Heart right ventricle (tissue), 16 donors: ENCODE measurements around the gene C10orf88. TPM values are rescaled to one million over a fixed set of nuclear protein-coding genes. Genes with fewer than 3 reads are reported as not detected.

Source experiments
- ATAC-seq, 8 donors: fragments of 200-7000 bp; cut with Tn5 transposase; one replicate each; pipeline ENCODE4 v1.9.1; 2020; ENCODE audit warnings: mild to moderate bottlenecking in 8 of 8, moderate library complexity in 8 of 8, moderate number of reproducible peaks in 1 of 8
- DNase-seq, 2 donors: peaks; one replicate each; pipeline ENCODE4 v3.0.0-alpha.2; 2020
- H3K27ac ChIP-seq, 10 donors: fragments of 200-600 bp; sonication (generic) in 2 of 10; one replicate each; pipeline versions ENCODE4 v1.5.0 to v1.8.0; 2020 to 2022; ENCODE audit warnings: mild to moderate bottlenecking in 3 of 10
- H3K27me3 ChIP-seq, 7 donors: fragments of 200-600 bp; one replicate each; pipeline ENCODE4 v1.8.0; 2021 to 2022; ENCODE audit warnings: mild to moderate bottlenecking in 2 of 7
- H3K36me3 ChIP-seq, 9 donors: fragments of 200-600 bp; sonication (generic) in 1 of 9; one replicate each; pipeline versions ENCODE4 v1.5.0 to v1.8.0; 2020 to 2022; ENCODE audit warnings: mild to moderate bottlenecking in 2 of 9
- H3K4me1 ChIP-seq, 9 donors: fragments of 200-600 bp; sonication (generic) in 1 of 9; one replicate each; pipeline versions ENCODE4 v1.5.0 to v1.8.0; 2020 to 2022; ENCODE audit warnings: mild to moderate bottlenecking in 4 of 9
- H3K4me3 ChIP-seq, 10 donors: fragments of 200-600 bp; sonication (generic) in 2 of 10; one replicate each; pipeline versions ENCODE4 v1.5.0 to v1.8.0; 2020 to 2022; ENCODE audit warnings: mild to moderate bottlenecking in 7 of 10, moderate library complexity in 2 of 10
- H3K9me3 ChIP-seq, 11 donors: fragments of 200-600 bp in 10 of 11; sonication (generic) in 2 of 11; one replicate each; pipeline versions ENCODE4 v1.5.0 to v1.8.0; 2013 to 2022; ENCODE audit warnings: mild to moderate bottlenecking in 2 of 11, control low read depth in 1 of 11, moderate library complexity in 1 of 11
- WGBS, 2 donors: extraction: QIAGEN DNeasy Blood & Tissue Kit; methylation state at CpG; one replicate each; pipeline ENCODE4 v1.1.7; 2013; ENCODE audit warnings: inconsistent platforms in 1 of 2; 5-methylcytosine and 5-hydroxymethylcytosine counted together
- intact Hi-C, 10 donors: fragments of 100-400 bp; cut with DNase I; formaldehyde crosslinking; loops; one replicate each; pipeline versions ENCODE4 v1.11.1 to v1.14.2; 2022
- polyA plus RNA-seq, 2 donors: library from polyadenylated mRNA; stranded (reverse); fragments of 200-250 nt; gene quantifications; one replicate each; pipeline ENCODE4 v1.2.3, GENCODE V29; 2013
- total RNA-seq, 10 donors: library from RNA; stranded (reverse); fragmentation: NEBNext Ultra II Directional in 3 of 10; extraction: Animal tissue kit (Norgen Biotek cat#: 25700) in 3 of 10; gene quantifications; one replicate each; pipeline versions ENCODE4 v1.2.1 to v1.2.4, GENCODE V29; 2021 to 2023
- TF ChIP-seq, protein P1 (sequence below), 9 donors: fragments of 200-600 bp; sonication (generic) in 2 of 9; IDR thresholded peaks; one replicate each; pipeline versions ENCODE4 v1.5.0 to v1.8.0; 2021 to 2022; ENCODE audit warnings: antibody characterized with exemption in 9 of 9, mild to moderate bottlenecking in 5 of 9, moderate library complexity in 1 of 9
- donor health status: Arrhythmogenic right ventricular cardiomyopathy.
- donor health status: ischemic (EF 13 %, LVEDD 7.1; RV severe dilation, severe dysfunction).
- donor health status: healthy with polysubstance abuse.
- donor health status: DM: no; HTN: yes; CAD: no.
- donor health status: DM: no; HTN: no; CAD: no.
- donor health status: ischemic (EF 25% LVEDD 6.9; RV normal size, moderate dysfunction).
- donor health status: ischemic (EF 25% LVEDD 5.7; RV mildly dilated, moderate dysfunction).
- donor health status: healthy.
- donor health status: DM: yes; HTN: yes; CAD: no.
- donor health status: Ischemic cardiomyopathy.
- donor health status: ischemic (EF 35%, LVEDD 5.7; RV mildly dilated, moderate dysfunction).
- donor health status: nonischemic (EF 11% LVEDD 7.7; RV severe dilation, severe dysfunction).
- donor health status: DM: yes; HTN: yes; CAD: no.
- donor health status: PGD.
- donor health status: ischemic (EF 29% LVEDD 5.4; RV normal size, mild dysfunction).
- donor health status: nonischemic (EF 23%, LVEDD 6.1; RV moderate dilation, normal function).

C10orf88 gene
- total and polyA plus RNA-seq, 12 donors: 3.0 to 8.4 (median 6.3) TPM

DNA sequence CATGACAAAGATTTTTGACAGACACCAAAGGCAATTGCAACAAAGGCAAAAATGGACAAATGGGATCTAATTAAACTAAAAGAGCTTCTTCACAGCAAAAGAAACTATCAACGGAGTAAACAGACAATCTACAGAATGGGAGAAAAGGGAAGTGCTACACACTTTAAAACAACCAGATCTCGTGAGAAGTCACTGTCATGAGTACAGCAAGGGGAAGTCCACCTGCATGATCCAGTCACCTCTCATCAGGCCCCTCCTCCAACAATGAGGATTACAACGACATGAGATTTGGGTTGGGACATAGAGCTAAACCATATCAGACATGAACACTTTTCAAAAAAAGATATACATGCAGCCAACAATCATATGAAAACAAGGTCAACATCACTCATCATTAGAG is 14.7 kb upstream of the C10orf88 start:
- no peak for DNase-seq
- Histone ChIP-seq H3K27me3 (no peaks in the 10 kb centered on the region), H3K27ac (no peak overlapping the region), H3K4me1 (no peaks in the 10 kb centered on the region), H3K36me3 (no peaks in the 10 kb centered on the region), H3K4me3 (no peak overlapping the region), H3K9me3 (peaks cover 0 to 40% (median 10%) of the 10 kb centered on the region in 11 donors)
- no peak for ATAC-seq
- TF ChIP-seq, protein P1, sequence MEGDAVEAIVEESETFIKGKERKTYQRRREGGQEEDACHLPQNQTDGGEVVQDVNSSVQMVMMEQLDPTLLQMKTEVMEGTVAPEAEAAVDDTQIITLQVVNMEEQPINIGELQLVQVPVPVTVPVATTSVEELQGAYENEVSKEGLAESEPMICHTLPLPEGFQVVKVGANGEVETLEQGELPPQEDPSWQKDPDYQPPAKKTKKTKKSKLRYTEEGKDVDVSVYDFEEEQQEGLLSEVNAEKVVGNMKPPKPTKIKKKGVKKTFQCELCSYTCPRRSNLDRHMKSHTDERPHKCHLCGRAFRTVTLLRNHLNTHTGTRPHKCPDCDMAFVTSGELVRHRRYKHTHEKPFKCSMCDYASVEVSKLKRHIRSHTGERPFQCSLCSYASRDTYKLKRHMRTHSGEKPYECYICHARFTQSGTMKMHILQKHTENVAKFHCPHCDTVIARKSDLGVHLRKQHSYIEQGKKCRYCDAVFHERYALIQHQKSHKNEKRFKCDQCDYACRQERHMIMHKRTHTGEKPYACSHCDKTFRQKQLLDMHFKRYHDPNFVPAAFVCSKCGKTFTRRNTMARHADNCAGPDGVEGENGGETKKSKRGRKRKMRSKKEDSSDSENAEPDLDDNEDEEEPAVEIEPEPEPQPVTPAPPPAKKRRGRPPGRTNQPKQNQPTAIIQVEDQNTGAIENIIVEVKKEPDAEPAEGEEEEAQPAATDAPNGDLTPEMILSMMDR (IDR thresholded peaks at IDR 0.05): no peak
- 80 to 81% methylated on average over 3 of the region's 3 CpGs for WGBS, 2 donors
- intact Hi-C loops: no loop called here

- Histone ChIP-seq H3K27me3 (no peaks in the 10 kb centered on the region), H3K4me3 (no peak overlapping the region), H3K9me3 (peaks cover 0 to 40% (median 10%) of the 10 kb centered on the region in 11 donors), H3K36me3 (no peaks in the 10 kb centered on the region), H3K4me1 (no peaks in the 10 kb centered on the region), H3K27ac (no peak overlapping the region)
- intact Hi-C loops: no loop called here
- DNase-seq (no peak), ATAC-seq (no peak)
- TF ChIP-seq, protein P1 (IDR thresholded peaks at IDR 0.05): no peak
Measured at GRCh38 chr10:122966879-122967278, 12.9 kb upstream of the C10orf88 start.

DNA sequence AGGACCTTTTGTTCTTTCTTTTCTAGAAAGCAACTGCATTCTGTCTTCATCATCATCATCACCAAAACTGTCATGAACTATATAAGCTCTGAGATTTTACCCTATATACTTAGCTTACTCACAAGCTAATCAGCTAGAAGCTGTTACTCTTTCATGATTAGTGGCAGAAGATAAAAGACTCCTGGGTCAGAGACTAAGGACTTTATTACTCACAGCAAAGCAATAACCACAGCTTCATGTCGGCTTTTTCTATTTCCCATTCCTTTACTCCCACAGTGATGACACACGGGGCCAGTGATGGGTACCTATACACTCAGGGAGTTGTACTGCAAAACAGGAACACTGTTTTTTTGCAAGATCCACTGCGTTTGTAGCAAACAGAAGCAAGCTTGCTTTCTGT is 8.4 kb upstream of the C10orf88 start:
- Histone ChIP-seq H3K4me3 (no peak overlapping the region), H3K27me3 (no peaks in the 10 kb centered on the region), H3K4me1 (no peaks in the 10 kb centered on the region), H3K36me3 (no peaks in the 10 kb centered on the region), H3K27ac (no peak overlapping the region), H3K9me3 (peaks cover 0 to 21% (median 9%) of the 10 kb centered on the region in 11 donors)
- 58 to 84% methylated on average over 3 of the region's 3 CpGs for WGBS, 2 donors
- TF ChIP-seq, protein P1 (IDR thresholded peaks at IDR 0.05): no peak
- DNase-seq (no peak), ATAC-seq (no peak)
- intact Hi-C loops: no loop called here

DNA sequence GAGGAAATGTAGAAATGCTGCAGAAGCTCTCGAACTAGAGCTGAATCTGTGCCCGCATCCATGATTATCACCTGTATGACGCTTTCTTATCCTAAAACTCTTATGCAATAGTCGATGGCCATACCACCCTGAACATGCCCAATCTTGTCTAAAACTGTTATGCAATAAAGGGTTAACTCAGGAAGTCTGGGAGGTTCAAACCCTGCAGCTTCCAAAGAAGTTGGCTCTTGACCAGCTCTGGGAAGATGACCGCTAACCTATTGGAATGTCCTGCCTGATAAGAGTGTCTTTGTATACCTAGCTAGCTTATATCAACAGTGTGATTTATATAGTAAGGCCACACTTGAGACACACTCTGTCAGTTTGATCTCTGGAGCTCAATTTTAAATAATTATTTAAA is 3.4 kb upstream of the C10orf88 start:
- TF ChIP-seq, protein P1 (IDR thresholded peaks at IDR 0.05): no peak
- Histone ChIP-seq H3K4me1 (peaks cover 4 to 19% (median 15%) of the 10 kb centered on the region in 9 donors), H3K27me3 (no peaks in the 10 kb centered on the region), H3K36me3 (no peaks in the 10 kb centered on the region), H3K4me3 (no peak overlapping the region), H3K27ac (no peak overlapping the region), H3K9me3 (no peaks in the 10 kb centered on the region)
- WGBS, 2 donors: 71 to 75% methylated on average over 5 of the region's 5 CpGs
- intact Hi-C loops: no loop called here
- DNase-seq: no peak
- ATAC-seq: no peak
